DMS 273 treated with DMSO at 0.1 percent for 48 hours (cell line): Measurements from ENCODE around the gene COG7.
"Not testable (repeated sequence)": the region's sequence is repeated elsewhere in the genome, so short reads cannot be mapped to it uniquely, and the experiment has no call there.

Experiments used
- DNase-seq: peaks from one replicate; lab custom pipeline; 2025; lab: John Stamatoyannopoulos, UW

The COG7 gene

GRCh38 chr16:23469814-23470213, 16.8 kb upstream of the COG7 start:
- no peak for DNase-seq

- no peak for DNase-seq
Observed at GRCh38 chr16:23466162-23466885, 13.3 kb upstream of the COG7 start.

DNA sequence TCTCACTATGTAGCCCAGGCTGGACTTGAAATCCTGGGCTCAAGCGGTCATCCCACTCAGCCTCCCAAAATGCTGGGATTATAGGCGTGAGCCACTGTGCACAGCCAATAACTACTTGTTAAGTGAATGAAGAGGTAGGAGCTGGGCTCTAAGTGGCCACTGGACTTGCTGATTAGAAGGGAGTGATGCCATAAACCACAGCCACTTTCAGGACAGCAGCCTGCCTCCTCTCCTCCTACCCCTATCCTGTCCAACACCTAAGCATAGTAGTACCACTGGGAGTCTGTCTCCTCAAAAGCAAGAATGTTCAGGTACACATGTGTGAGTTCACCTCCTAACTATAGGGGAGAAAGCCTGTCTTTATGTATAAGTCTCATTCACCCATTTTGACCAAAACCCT, 12.2 kb upstream of the COG7 start:
- no peak for DNase-seq

GRCh38 chr16:23464196-23464595, 11.2 kb upstream of the COG7 start:
- no peak for DNase-seq

DNA sequence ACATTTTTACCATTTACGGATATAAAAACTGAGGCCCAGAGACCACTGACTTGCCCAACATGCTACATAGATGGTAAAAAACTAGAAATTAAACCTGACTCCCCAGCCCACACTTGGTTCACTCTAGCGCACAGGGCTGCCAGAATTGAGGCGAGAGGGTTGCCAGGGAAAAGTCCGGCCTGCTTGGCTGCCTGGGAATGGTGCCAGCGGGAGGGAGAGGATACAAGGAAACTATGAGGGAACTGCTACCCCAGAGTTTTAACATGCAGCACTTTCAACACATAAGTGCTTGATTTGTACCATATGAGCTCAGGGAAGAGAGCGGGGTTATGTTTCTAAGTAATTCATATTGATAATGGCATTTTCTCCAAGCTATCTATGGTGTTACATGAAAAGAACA, 10.0 kb upstream of the COG7 start:
- DNase-seq, result not testable (repeated sequence)

DNA sequence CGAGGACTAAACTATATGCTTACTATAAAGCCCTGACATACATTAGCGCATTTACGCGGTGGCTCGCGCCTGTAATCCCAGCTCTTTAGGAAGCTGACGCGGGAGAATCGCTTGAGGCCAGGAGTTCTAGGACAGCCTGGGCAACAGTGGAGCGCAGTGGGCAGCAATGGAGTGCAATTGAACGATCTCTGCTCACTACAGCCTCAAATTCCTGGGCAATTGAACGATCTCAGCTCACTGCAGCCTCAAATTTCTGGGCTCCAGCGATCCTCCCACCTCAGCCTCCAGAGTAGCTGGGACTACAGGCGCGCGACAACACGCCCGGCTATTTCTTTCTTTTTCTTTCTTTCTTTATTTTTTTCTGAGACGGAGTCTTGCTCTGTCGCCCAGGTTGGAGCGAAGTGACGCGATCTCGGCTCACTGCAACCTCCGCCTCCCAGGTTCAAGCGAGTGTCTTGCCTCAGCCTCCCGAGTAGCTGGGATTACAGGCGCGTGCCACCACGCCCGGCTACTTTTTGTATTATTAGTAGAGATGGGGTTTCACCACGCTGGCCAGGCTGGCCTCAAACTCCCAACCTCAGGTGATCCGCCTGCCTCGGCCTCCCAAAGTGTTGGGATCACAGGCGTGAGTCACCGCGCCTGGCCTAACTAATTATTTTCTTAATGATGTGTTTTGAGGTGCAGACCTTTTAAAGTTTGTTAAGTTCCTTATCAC, 506 bp upstream of the COG7 start:
- DNase-seq, result no peak

DNA sequence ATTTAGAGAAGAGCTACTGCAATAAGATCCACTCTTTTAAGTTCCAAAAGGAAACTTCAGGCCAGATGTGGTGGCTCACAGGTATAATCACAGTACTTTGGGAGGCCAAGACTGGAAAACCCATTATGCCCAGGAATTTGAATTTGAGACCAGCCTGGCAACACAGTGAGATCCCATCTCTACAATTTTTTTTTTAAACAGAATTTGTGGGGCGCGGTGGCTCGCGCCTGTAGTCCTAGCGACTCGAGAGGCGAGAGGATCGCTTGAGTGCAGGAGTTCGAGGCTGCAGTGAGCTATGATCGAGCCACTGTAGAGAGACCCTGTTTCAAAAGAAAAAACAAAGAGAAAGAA, 793 bp downstream of the COG7 start:
- DNase-seq, result no peak

DNA sequence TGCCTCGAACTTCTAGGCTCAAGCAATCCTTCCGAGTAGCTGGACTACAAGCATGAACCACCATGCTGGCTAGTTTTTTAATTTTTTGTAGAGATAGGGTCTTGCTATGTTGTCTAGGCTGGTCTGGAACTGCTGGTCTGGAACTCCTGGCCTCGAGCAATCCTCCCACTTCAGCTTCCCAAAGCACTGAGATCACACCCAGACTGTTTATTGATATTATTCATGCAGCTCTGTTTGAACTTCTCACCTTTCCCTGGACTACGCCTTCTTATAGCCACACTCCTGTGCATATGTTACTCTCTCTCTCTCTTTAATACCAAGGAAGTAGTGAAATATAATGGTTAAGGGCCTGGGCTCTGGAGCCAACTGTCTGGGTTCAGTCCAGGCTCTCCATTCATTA, 4.6 kb downstream of the COG7 start:
- no peak for DNase-seq

- DNase-seq, result not testable (repeated sequence)
Observed at GRCh38 chr16:23437542-23437941, 15.4 kb downstream of the COG7 start.

DNA sequence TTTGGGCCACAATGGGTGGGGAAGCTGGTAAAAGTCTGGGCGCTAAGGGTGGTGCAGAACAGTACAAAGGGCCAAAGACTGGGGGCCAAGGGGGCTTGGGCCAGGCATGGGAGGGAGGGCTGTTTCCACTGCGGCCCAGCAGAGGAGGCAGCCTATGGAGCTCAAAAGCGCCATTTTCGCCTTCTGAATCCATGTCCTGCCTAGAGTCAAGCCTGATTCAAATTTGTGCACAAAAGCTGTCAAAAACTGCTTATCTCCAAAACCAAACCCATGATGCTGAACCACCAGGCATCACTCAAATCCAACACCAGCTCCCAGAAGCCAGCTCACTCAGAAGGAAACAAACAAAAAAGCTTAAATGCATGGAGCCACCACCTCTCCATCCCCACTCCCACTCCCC, 16.0 kb downstream of the COG7 start:
- no peak for DNase-seq

DNA sequence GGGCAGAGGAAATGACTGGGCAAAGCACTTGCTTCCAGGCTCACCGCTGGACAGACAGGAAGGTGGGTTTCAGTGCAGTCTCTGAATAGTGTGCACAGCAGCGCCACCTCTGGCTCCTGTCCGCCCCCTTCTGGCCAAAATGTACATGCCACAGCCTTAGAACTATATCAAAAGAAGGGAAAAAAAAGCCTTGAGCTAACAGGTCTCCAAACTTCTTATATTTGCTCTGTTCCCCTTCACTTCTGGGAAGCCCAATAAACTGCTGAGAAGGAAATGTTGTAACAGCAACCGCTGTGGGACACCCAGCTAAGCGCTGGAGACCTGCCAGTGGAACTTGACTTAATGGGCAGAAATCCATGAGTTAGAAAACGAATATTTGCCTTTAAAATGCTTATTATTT, 17.5 kb downstream of the COG7 start:
- peak; percentile 15 for DNase-seq

- peak; percentile 24 for DNase-seq
Observed at GRCh38 chr16:23434380-23434779, 18.6 kb downstream of the COG7 start.

DNA sequence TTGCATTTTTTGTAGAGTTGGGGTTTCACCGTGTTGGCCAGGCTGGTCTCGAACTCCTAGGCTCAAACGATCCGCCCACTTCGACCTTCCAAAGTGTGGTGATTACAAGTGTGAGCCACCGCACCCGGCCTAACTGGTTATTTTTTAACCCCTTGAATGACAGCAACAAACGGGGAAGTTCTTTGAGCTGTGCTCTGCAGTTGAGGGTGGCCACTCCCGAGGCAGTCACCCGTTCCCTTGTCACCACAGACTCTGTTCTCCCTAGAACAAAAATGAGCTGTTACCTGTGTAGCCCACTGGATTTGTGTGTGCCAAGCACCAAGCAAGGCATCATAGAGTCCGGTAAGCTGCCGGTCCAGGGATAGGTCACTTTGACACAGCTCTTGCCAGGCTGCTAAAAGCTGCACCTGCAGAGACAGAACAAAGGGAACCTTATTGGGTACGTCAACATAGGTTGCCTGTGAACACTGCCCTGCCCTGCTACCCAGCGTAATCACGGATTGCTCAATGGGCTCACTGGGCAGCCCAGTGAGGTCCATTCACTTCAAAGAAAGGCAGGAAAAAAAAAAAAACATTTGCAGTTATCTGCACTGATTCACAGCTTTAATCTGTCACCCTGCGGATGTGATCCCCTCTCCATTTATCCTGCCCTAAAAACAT, 19.6 kb downstream of the COG7 start:
- no peak for DNase-seq

- DNase-seq, result no peak
Observed at GRCh38 chr16:23432176-23433128, 20.5 kb downstream of the COG7 start.

- DNase-seq, result no peak
Observed at GRCh38 chr16:23428351-23428750, 24.6 kb downstream of the COG7 start.

GRCh38 chr16:23424292-23424958, 28.6 kb downstream of the COG7 start:
- DNase-seq, result no peak

DNA sequence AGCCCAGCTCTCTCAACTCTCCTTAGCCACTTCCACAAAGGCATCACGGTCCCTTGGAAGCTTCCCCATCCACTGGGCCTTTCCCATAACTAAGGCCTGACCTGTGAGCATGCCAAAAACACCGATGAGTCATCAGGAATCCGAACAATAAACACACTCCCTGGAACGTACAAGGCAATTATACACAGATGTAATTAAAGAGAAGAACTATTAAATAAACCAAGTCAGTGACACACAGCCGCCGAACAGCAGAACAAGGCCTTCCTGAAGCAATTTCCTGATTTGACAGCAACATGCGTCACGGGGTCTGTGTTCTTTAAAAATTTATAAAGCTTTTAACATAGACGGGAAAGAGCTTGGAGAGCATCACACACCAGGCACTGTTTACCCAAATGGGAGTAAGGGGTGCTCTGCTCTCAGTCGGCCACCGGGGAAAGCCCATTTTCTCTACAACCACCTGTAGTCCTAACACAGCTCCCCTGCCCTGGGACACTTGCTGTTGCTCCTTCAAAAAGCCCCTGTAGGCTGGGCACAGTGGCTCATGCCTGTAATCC, 29.4 kb downstream of the COG7 start:
- DNase-seq, result peak; percentile 11

- no peak for DNase-seq
Observed at GRCh38 chr16:23420011-23420410, 33.0 kb downstream of the COG7 start.

GRCh38 chr16:23416816-23417215, 36.2 kb downstream of the COG7 start:
- DNase-seq, result no peak

GRCh38 chr16:23414731-23415130, 38.3 kb downstream of the COG7 start:
- DNase-seq, result no peak

DNA sequence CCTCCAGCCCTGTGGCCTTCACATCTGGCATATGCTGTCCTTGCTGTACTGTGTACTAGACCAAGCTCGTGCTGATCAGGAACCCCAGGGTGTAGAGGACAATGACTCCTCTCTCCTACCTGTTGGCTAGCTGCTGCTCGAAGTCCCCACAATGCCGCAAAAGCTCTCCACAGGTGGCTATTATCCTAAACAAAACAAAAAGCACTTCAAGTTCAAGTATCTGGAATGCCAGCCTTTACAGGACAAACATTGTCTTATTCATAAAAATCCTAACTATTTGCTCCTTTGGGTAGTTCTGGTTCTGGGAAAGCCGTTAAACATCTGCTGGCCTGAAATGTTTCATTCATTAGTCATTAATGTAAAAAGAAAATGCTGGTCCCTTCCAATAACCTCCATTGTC, 42.8 kb downstream of the COG7 start:
- no peak for DNase-seq
